SH-SY5Y (cell line): ENCODE data around the gene C6orf136.

Experiments
- GATA2 ChIP-seq: IDR thresholded peaks from 2 replicates; pipeline ENCODE4 v1.6.1; 2011; ENCODE audit warnings: mild to moderate bottlenecking, low read depth, low read length
- GATA3 ChIP-seq: IDR thresholded peaks from 2 replicates; pipeline ENCODE4 v1.6.1; 2011; ENCODE audit warnings: low read depth, mild to moderate bottlenecking, low read length, moderate library complexity

DNA sequence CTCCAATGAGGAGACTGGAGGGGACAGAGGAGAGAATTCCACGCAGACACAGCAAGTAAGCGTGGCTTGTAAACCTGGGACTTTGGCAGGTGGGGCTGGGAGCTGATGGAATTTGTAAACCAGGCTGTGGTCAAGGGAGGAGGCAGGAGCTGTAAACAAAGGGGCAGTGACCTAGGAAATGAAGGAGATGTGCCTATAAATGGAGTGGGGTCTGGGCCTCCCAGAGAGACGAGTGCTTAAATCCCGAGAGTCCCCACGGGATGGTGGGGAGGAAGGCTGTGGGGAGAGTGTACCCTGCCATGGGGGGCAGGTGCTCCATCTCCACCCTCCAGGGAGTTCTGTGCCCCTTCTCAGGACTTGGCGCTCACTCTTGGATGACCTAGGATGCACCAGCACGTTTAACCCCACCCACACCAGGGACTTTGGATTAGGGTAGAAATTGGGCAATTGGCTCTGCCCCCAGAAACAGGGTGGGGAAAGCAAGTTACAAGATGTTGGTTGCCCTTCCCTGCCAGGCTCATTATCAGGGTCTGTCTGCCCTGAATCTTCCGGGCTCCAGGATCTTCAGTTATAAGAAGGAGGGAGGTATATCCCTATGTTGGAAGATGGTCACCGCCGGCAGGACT lies 29.8 kb downstream of the C6orf136 start:
- TF ChIP-seq GATA3 (no peak), GATA2 (no peak)
